Retinal pigment epithelial cell (primary cell): ENCODE data around the gene COX4I1.

ENCODE experiments used
- DNase-seq: peaks from one replicate; pipeline ENCODE4 v3.0.0-alpha.2; 2010; ENCODE audit warnings: low read depth
- H3K4me3 ChIP-seq: 2 replicates; pipeline ENCODE4 v1.5.1; 2011; ENCODE audit warnings: mild to moderate bottlenecking, low read length, control low read depth, moderate library complexity
- TF ChIP-seq, protein P1 (sequence below): conservative IDR thresholded peaks from 2 replicates; pipeline ENCODE4 v1.5.1; 2011; ENCODE audit warnings: low read depth, low read length, control low read depth, inconsistent platforms

Gene COX4I1

DNA sequence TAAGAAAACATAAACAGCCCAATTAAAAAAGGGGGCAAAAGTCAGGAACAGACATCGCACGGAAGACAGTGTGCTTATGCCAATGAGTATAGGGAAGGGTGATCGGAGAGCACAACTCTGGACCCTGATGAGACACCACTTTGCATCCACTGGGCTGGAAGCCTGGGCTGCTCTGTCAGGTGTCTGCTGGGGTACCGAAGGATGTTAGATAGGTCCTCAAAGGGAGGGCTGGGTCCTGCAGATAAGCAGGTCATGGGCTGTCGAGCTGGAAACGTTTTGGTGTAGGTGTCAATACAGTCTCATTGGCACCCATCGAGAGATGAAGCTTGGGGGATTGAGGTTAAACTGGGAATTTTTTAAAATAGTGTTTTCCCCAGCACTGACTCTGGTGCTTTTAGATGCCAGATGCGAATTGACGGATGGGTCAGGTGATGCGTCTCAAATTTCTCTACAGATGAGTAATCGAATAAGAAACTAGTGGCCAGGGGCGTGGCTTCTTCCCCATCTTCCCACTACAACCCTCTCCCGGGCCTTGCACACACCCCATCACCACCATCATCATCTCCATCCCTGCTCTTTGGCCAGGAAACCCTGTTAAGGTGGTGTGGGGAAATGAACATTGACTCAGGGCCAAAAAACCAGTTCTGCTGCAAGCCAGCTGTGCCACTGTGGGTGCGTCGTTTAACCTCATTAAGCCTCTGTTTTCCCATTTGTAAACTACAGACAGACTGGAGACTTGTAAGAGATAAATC lies 51.7 kb downstream of the COX4I1 start:
- DNase-seq, result no peak
- no peak overlapping the region for H3K4me3 ChIP-seq
- TF ChIP-seq, protein P1, sequence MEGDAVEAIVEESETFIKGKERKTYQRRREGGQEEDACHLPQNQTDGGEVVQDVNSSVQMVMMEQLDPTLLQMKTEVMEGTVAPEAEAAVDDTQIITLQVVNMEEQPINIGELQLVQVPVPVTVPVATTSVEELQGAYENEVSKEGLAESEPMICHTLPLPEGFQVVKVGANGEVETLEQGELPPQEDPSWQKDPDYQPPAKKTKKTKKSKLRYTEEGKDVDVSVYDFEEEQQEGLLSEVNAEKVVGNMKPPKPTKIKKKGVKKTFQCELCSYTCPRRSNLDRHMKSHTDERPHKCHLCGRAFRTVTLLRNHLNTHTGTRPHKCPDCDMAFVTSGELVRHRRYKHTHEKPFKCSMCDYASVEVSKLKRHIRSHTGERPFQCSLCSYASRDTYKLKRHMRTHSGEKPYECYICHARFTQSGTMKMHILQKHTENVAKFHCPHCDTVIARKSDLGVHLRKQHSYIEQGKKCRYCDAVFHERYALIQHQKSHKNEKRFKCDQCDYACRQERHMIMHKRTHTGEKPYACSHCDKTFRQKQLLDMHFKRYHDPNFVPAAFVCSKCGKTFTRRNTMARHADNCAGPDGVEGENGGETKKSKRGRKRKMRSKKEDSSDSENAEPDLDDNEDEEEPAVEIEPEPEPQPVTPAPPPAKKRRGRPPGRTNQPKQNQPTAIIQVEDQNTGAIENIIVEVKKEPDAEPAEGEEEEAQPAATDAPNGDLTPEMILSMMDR, result no peak

DNA sequence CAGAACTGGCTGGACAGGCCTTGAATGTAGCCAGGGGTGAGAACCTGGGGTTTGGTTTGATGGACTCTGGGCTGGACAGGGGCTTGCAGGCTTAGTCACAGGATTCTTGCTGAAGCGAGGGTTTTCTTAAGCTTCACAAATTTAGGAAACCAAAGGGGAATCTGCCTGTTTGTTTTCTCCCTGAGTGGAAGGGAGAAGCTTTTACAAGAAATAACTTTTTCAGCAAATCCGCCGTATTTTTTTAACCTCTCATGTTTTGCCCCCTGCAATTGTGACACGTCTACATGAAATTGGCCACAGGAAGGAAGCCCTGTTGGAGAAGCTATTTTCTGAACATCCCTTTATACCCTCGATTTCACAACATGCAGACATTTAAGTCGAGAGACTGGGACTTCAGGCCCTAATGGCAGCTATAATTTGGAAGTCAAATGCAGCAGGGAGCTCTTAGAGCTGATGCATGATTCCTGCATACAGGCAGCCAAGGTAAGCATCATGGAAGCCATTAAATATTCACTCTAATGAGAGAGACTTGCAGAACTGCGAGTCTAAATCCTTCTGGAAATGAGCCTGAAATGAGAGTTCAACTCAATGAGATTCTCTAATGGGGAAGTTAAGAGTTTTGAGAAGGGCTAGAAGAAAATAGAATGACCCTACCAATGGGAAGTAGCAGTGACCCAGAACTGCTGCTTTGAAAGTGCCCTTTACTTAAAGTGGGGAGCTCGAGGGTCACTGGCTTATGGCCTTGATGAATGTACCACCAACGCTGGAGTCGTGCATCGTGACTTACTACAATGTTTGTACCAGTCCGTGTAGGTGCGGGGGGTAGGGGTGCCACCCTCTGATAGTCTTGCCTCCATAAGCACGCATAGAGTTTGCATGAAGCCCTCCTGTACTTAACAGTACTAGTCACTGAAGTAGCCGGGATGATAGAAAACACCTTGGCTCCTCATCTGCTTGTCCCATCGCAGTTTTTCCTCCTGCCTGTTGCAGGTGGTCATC lies 54.4 kb downstream of the COX4I1 start:
- H3K4me3 ChIP-seq, result no peak overlapping the region
- TF ChIP-seq, protein P1, result no peak
- no peak for DNase-seq

DNA sequence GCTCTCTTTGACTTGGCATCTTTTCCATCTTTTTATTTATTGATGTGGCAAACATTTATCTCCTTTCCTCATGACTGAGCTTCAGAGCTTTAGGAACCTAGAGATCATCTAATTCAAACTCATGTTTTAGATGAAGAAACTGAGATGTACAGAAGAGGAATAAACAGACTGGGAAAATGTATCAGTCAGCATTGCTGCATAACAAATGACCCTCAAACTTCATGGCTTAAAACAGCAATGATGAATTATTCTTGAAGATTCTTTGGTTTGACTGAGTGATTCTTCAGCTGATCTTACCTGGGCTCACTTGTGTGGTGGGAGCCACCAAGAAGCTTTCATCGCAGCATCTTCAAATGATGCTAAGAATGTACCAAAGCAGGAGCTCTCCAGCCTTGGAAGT lies 55.4 kb downstream of the COX4I1 start:
- no peak for DNase-seq
- no peak overlapping the region for H3K4me3 ChIP-seq
- TF ChIP-seq, protein P1, result no peak

DNA sequence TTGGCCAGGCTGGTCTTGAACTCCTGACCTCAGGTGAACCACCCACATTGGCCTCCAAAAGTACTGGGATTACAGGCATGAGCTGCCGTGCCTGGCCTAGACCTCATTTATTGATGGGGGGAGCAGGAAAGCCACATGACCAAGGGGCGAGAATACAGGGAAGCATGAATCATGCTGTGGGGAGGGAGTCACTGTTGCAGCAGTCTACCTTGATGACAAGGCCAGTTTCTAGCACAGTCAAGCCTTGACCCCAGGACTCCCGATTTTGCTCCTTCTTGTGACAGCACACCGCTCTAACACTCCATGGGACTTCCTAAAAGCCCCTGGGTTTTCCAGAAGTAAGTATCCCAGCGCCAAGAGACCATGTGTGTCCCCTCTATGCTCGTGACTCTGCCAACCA lies 56.6 kb downstream of the COX4I1 start:
- no peak for DNase-seq
- H3K4me3 ChIP-seq, result no peak overlapping the region

DNA sequence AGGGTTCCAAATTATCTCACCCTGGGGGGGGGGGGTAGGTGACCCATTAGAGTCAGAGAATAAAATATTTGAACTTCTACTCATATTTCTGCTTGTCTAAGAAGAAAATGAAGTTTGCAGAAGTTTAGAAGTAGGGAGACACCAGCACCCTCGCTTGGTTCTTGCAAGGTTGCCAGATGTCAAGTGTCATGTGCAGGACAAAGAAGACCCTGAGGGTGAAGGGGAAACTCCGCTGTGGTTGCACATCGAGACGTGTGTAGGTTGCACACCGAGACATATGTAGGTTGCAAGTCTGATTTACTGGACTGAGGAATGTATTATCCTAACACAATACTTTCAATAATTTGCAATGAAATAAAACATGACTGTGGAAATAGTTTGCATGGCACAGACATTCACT lies 57.1 kb downstream of the COX4I1 start:
- H3K4me3 ChIP-seq, result no peak overlapping the region
- TF ChIP-seq, protein P1, result no peak
- DNase-seq, result no peak

More for the DNA sequence above, 56.6 kb downstream of the COX4I1 start:
- TF ChIP-seq, protein P1, result no peak
